ENCODE results near the gene GINS2.

GRCh38 chr16:85707528-85708095 lies 18.9 kb upstream of the GINS2 start:
- TF ChIP-seq GATA2 (IDR thresholded peaks at IDR 0.05; ENCODE audit: low read depth, low read length) (no peak), GATA3 (IDR thresholded peaks at IDR 0.05; ENCODE audit: low read depth, low read length) (no peak)
